GOT3 (cell line): ENCODE measurements around the gene TMEM18.
"Not testable (repeated sequence)": the region's sequence is repeated elsewhere in the genome, so short reads cannot be mapped to it uniquely, and the experiment has no call there.

Experiments used
- DNase-seq: peaks from one replicate; lab custom pipeline; 2025; ENCODE audit warnings: mixed read lengths; lab: John Stamatoyannopoulos, UW

Gene TMEM18

DNA sequence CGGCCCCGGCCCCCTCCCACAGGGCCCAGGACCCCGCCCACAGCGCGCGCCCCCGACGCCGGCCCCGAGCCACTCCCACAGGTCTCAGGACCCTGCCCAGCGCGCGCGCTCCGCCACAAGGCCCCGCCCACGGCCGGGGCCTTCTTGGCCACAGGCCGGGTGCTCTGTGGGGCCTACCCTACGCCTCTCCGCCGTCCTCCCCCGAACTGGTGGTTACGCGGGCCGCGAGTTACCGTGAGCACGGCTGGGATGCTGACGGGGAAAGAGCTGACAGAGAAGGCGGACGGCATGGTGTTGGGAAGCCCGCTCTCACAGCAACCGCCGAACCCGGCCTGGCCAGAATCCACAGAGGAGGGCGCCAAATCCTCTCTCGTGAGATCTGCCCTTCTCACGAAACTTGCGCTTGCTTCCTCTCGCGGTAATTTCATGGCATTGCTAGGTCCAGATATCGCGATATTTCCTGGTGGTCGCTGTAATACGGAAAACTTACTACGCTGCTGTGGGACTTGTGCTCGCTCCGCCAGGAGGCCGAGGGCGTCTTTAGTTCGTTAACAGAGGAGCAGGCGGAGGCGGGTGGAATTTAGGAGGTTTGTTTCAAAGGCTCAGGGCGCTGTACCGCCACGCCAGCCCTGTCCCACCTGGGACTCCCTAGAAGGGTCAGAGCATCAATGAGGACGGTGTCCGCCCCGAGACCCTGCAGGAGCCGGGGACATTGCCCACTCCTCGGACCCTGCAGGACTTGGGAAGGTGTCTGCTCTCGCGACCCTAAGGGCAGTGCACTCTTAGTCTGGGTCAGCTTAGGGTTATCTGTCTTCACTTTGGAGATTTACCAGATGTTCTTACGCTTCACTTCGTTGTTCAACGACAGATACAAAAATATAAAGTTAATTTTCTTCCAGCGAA is at the start of gene TMEM18:
TMEM18 (minus strand) TSS at position 351 of the 903 bp plus-strand sequence; CDS start at position 290, 61 bp downstream.
- DNase-seq, result peak; percentile 98

DNA sequence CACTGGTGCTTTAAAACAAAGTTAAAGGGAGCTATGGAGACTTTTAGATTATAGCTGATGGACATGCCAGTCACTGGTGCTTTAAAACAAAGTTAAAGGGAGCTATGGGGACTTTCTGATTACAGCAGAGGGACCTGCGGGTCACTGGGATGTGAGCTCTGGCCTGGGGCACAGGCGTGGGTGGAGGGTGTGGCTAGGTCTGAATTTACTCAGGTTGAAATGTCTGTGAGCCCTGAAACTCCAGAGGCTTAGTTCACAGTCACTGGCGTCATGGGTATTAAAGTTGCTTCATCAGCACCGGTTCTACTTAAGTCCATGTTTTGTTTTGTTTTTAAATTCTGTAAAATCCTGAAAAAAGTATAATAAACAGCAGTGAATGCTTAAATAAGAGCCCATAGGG is 49.0 kb upstream of the TMEM18 start:
- no peak for DNase-seq

DNA sequence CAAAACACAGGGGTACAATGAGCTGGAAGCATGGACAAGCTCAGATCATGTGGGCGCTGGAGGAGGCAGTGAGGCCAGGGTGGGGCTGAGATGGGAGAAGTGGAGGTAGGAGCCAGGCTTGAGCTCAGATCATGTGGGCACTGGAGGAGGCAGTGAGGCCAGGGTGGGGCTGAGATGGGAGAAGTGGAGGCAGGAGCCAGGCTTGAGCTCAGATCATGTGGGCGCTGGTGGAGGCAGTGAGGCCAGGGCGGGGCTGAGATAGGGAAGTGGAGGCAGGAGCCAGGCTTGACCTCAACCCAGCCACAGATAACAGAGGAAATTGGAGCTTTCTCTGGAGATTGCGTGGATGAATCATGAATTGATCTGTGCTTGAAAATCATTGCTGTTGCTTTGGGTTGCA is 48.3 kb upstream of the TMEM18 start:
- DNase-seq, result no peak

DNA sequence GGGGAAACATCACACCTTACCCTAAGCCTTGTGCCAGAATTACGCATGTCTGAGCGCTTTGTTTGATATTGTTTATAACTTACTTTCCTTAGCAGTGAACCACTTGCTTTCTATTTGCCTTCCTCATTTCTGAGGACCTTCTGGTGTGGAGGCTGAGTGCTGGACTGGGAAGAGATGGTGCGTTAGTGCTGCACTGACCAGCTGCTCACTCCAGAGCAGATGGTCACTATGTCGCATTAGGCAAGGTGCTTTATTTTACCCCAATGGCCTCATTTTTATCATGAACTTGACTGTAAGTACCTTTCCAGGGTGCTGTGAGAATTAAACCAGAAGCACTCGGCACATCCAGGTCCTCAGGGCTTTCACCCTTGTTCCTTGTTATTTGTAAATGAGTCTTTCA is 46.6 kb upstream of the TMEM18 start:
- no peak for DNase-seq

DNA sequence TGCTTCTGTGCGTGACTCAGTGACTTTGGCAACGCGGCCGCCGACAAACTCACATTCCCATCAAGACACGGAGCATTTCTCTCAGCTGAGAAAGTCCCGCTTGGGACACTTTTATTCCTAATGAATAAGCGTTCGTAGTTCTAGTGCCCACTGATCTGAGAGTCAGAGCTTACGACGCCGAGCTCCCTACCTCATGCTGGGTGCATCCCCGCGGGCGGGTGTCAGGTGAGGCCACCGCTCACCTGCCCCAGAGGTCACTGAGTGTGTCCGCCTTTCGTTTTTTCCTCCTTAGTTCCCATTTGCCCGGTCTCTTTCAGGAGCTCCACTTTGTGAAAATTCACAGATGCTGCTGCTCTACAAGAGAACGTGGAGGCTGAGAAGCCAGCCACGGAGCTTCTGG is 43.6 kb upstream of the TMEM18 start:
- no peak for DNase-seq

DNA sequence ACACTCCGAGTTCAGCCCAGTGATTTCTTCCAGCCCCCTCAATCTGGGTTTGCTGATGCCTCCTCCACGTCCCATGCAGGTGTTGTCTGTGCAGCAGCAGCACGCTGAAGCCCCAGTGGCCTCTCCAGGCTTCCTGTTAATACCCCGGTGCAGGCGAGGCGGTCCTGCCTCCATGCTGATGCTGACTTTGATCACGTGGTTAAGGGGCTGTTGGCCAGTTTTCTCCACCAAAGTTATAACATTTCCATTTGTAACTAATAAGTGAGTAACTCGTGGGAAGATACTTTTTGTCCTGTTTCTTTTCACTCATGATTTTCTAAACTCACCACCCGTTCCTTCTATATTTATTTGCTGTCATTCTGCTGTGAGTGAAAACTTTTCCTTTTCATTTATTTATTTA is 42.5 kb upstream of the TMEM18 start:
- DNase-seq, result no peak

DNA sequence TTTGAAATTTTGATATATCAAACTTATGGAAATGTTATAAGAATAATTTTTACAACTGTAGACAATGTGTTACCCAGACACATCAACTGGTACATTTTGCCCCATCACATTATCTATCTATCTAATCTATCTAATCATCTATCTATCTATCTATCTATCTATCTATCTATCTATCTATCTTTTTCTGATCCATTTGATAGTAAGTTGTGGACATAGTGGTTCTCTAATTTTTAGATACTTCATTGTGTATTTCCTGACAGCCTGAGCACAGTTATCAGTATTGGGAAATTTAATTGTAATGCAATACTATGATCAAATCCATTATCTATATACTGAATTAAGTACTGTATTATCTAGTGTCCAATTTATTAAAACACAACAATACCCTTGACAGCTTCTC is 42.0 kb upstream of the TMEM18 start:
- no peak for DNase-seq

DNA sequence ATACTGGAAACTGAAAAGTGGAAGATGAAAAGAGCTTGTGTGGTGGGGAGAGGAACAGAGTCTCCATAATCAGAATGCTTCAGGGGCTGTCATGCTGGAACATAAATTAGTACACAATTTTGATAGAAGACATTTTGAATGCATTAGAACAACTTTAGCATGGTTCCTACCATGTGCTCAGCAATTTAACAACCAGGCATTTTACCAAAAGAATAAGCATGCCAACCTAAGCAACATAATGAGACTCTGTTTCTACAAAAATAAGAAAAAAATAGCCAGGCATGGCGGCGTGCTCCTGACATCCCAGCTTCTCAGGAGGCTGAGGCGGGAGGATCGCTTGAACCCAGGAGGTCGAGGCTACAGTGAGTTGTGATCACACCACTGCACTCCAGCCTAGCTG is 40.5 kb upstream of the TMEM18 start:
- no peak for DNase-seq

DNA sequence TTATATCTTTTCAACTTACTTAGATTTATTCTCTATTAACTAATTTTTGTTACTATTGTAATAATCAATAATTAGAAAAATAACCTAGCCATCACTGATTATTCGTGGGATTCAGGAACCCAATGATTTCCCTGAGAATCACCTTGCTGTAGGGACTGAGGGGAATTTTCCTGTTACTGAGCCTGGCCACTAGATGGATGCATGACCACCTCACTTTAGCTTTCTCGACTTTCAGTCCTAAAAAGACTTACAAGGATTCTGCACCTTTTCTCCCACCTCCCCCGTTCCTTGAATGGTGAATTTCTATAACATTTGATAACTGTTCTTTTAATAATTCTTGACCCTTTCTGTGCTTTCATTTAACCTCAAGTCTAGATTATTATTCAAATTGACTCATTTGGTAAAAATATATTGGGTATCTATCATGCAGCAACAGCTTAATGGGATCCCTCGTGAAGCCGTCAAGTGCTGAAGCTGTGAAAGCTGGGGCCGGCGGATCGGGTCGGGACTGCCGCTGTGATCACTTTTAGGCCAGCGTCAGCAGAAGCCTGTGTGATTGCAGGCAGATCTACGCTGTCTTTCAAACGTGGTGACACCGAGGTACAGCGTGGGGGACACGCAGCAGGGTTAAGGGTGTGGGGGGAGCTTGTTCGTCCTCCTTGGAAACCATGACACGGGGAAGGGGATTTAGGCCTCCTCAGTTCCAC is 38.8 kb upstream of the TMEM18 start:
- DNase-seq, result no peak

DNA sequence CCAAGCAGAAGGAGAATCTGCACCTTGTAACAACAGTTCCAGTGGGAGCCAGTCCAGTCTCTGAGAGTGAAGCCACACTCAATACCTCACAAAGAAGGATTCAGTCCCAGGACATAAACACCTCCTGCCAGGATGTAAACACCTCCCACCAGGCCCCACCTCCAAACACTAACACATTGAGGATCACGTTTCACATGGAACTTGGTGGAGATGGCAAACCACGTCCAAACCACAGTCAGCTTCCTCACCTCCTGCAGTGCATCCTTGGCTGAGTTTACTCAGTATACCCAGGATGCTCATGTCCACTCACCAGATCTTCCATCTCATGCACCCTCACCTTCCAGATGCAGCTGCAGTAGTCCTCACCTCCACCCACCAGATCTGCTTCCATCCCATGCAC is 37.8 kb upstream of the TMEM18 start:
- no peak for DNase-seq

DNA sequence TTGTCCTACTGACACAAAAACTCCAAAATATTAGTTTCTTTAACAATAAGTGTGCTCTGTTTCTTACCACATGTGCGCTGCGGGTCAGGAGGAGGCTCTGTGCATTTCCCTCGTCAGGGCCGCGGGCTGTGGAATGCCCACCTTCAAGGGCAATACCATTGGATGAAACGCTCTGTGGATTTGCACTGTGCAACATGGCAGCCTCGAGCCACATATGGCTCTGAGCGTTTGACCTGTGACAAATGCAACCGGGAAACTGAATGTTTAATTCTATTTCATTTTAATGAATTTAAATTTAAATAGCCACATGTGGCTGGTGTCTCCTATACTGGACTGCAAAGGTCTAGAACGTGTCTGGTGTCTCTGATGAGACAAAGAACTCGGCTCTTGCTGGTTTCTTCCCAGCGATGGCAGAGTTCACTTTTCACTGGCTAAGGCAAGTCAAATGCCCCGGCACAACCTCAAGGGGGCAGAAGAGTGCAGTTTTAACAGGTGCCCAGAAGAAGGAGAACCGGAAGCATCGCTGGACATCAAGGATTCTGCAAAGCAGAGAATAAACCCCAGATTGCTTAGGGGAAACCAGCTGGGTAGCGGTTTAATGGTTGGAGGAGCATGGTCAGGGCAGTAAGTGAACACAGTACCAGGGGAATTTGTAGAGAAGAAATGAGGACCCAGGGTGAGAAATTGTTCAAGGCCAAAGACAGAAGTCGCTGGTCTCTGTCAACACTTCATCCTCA is 37.0 kb upstream of the TMEM18 start:
- DNase-seq, result no peak

DNA sequence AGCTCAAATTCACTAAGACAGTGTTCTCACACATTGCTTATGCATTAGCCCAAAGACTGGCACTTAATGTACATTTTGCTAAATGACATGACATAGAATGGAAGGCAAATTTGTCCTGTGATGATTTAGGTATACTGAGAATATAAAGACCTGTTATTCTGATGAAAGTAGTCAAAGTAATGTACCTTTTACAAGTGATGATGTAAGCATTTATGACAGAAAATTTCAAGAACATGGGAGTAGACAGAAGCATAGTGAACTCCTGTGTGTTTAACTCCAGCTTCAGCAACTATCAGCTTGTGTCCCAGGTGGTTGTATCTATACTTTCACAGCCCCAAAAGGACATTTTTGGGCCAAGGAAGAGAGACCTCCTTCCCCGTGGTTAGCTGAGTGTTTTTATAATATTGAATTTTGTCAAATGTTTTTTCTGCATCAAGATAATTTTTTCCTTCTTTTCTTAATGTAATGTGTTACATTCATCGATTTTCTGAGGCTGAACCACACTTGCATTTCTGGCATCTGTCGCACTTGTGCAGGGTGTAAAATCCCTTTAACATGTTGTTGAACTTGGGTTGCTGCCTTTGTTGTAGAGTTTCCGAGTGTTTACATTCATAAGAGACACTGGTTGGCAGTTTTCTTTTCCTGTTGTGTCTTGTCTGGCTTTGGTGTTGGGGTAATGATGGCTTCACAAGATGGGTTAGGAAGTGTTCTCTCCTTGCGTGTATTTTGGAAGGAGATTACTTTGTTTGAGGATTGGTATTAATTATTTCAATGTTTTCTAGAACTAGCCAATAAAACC is 33.9 kb upstream of the TMEM18 start:
- no peak for DNase-seq

DNA sequence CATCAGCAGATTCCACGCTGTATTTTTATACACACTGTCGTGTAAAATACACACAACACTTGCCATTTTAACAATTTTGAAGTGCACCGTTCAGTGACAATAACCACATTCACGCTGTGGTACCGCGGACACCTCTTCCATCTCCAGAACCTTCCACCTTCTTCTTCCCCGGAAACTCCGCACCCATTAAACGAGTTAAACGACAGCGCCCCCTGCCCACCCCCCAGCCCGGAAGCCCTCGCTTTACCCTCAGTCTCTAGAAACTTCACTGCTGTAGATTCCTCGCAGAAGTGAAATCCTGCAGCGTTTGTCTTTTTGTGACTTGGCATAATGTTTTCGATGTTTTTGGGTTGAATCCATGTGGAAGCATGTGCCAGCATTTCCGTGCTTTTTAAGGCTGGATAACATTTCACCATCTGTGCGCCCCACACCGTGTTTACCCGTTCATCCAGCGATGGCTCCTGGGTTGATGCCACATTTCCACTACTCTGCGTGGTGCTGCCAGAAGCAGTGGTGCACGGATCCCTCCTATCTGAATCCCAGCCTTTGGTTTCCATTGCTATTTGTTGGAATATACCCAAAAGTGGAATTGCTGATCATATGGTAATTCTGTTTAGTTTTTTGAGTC is 32.0 kb upstream of the TMEM18 start:
- DNase-seq, result no peak

DNA sequence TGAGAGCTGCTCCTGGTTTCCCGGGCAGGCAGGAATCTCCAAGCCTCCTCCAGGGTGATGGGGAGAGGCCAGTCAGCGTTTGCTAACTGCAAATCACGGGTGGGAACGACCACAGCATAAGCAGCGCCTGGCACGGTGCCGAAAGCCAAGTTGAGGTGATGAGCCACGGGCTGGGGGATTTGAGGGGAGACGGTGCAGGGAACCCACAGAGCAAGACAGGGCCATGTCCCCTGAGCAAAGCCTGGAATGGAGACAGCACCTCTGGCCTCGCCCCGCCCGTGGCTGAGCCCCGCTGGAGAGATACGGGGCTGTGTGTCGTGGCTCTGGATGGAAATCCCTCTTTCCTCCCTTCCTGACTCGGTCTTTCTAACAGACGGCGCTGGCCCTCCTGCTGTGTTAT is 31.5 kb upstream of the TMEM18 start:
- no peak for DNase-seq

DNA sequence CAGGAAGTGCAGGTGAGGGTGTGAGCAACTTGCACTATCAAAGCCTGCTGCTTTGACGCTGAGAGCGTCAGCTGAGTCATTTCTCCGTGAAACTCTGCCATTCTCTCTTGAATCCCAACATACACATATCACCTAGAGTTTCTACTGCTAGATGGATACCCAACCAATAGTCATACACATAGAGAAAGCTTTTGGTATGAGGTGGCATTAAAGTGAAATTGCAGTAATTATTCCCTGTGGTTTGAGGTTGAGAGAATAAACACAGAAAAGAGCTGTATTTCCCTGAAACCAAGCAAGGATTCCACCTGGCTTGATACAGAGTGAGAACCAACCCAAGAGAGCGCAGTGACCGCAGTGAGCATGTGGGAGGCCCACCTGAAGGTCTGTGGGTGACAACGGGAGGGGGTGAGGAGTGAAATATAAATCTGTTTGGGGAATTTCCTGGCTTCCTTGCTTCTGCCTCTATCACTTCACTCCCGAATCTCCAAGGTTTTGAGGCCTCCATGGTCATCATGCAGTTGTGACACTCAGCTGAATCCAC is 28.8 kb upstream of the TMEM18 start:
- no peak for DNase-seq

DNA sequence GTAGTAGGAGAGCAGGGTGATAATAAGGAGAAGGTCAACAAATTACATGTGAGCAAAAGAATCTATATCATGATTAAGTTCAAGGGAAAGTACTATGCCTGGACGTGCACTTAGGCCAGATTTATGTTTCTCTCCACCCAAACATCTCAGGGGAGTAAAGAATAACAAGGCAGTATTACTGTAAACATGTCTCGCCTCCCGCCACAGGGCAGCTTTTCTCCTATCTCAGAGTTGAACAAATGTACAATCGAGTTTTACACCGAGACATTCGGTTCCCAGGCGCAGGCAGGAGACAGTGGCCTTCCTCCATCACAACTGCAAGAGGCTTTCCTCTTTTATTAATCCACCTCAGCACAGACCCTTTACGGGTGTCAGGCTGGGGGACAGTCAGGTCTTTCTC is 25.6 kb upstream of the TMEM18 start:
- DNase-seq, result not testable (repeated sequence)

DNA sequence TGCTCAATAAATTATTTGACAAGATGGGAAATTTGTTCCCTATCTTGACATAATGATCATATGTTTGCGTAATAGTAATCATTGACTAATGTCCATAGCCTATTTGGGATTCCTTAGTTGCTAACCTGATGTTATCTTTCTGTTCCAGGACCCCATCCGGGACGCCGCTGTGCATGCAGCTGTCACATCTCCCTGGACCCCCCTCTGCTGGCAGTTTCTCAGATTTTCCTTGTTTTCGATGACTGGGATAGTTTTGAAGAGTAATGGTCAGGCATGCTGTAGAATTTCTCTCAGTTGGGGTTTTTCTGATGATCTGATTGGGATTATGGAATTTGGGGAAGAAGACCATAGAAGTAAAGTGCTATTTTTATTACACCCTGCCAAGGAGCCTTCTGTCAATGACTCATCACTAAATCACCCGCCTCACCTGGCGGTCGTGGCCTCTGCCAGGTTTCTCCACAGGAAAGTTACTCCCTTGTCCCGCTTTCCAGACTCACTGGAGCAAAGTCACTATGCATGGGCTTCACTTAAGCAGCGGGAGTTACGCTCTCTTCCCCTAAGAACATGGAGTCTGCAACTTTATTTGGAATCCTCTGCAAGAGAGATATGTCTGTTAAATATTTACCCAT is 19.9 kb upstream of the TMEM18 start:
- no peak for DNase-seq

DNA sequence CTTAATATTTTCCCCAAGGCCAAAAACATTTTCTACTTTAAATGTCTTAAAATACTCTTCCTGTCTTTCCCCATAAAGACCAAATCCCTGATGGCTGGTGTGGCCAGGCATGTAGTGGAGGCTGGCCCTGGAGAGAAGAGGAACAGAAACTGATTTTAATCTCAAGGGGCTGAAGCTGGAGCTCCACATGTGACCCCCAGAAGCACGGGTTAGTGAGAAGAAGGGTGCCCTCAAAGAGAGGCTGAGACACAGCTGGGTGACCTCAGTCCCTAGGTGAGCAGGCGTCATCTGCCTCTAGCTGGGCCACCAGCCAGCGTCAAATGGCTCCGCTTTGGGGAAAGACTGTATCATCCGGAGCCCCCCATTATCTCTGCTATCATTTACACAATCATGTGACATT is 19.3 kb upstream of the TMEM18 start:
- DNase-seq, result no peak

DNA sequence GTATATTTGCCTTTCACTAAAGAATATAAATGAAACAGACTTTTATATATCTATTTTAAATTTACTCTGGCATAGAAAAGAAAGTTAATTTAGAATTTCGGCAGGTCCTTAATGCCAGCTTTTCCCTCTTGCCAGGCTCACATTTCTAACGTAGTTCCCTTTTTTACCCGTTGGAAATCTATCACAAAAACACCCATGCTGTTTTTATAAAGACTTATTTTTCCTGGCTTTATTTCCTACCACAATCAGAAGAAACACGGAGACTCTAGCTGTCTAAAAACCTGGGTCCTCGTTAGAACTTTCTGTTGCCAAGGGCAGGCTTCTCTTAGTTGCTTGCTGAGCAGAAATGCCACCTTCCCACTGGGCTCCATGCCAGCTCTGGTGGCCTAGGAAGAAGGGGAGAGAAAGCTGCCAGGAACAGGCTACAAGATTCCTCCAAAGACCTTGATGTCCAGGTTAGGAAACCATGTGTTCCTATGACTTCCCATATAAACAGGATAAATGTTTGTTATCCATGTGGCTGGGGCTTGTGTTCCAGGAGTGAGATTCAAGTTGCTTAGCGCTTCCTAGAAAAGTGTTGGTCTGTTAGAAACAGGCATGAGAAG is 17.8 kb upstream of the TMEM18 start:
- DNase-seq, result no peak

DNA sequence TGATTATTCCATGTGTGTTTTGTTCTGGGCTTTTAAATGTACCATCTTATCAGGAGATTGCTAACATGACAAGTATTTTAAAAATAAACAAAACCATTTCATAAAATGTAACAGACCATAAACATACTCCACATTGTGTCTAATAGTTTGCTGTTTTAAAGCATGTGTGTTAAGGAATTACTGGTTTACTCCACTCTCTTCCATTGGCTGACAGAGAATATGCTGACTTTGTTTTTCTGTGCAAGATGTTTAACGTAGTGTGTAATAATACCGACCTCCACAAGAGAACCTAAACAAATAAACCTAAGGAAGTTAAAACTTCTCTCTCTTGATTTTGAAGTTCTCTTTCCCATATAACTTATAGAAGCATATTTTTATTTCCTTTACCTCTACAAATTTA is 17.0 kb upstream of the TMEM18 start:
- no peak for DNase-seq
